HepG2 (cell line): ENCODE data around the gene CAPN9. TPM values are rescaled to one million over a fixed set of nuclear protein-coding genes. Genes with fewer than 3 reads are reported as not detected.
A peak's percentile ranks its signal among the peaks of the same experiment; 100 is the strongest.

ENCODE experiments used
- BCL6 ChIP-seq: IDR thresholded peaks from 2 replicates; pipeline ENCODE4 v1.6.1; 2016; ENCODE audit warnings: missing genetic modification reagents, missing compliant biosample characterization
- HNRNPLL ChIP-seq: fragments of 200-400 bp; formaldehyde crosslinking; IDR thresholded peaks from 2 replicates; pipeline ENCODE4 v1.6.1; 2017; ENCODE audit warnings: mild to moderate bottlenecking, low read depth, low read length; ENCODE audit not compliant: poor library complexity, severe bottlenecking
- KLF16 ChIP-seq, 2 experiments: sonication (generic) in 1 of 2; formaldehyde crosslinking in 1 of 2; IDR thresholded peaks; 2 replicates each; pipeline versions ENCODE4 v1.6.1 to v1.8.0; 2016 to 2023; ENCODE audit warnings: missing genetic modification reagents in 2 of 2, missing compliant biosample characterization in 1 of 2
- NR3C1 ChIP-seq: sonication (generic); formaldehyde crosslinking; IDR thresholded peaks from 2 replicates; pipeline ENCODE4 v1.4.0; 2020; ENCODE audit warnings: missing genetic modification reagents
- POGZ ChIP-seq: sonication (generic); formaldehyde crosslinking; IDR thresholded peaks from 2 replicates; pipeline ENCODE4 v1.4.0; 2020; ENCODE audit warnings: mild to moderate bottlenecking, missing genetic modification reagents
- PPARG ChIP-seq: conservative IDR thresholded peaks from 2 replicates; pipeline ENCODE4 v1.6.1; 2016; ENCODE audit warnings: missing biosample characterization, missing genetic modification reagents
- SALL2 ChIP-seq: sonication (generic); formaldehyde crosslinking; IDR thresholded peaks from 2 replicates; pipeline ENCODE4 v1.8.1; 2023; ENCODE audit warnings: mild to moderate bottlenecking, missing genetic modification reagents, inconsistent platforms
- SATB2 ChIP-seq: sonication (generic); formaldehyde crosslinking; IDR thresholded peaks from 2 replicates; pipeline ENCODE4 v1.5.0; 2020; ENCODE audit warnings: missing genetic modification reagents
- SMYD3 ChIP-seq: sonication (generic); formaldehyde crosslinking; IDR thresholded peaks from 2 replicates; pipeline ENCODE4 v1.8.1; 2023; ENCODE audit warnings: mild to moderate bottlenecking, missing genetic modification reagents
- SP1 ChIP-seq, 2 experiments: fragments of 450-650 bp in 1 of 2; sonication (generic) in 1 of 2; formaldehyde crosslinking in 1 of 2; IDR thresholded peaks; 2 replicates each; pipeline versions ENCODE4 v1.4.0 to v1.6.1; 2016 to 2020; ENCODE audit warnings: missing genetic modification reagents in 1 of 2
- UBTF ChIP-seq: sonication (generic); formaldehyde crosslinking; IDR thresholded peaks from 2 replicates; pipeline ENCODE4 v1.4.0; 2020; ENCODE audit warnings: mild to moderate bottlenecking, missing genetic modification reagents
- ZNF225 ChIP-seq: sonication (generic); formaldehyde crosslinking; IDR thresholded peaks from 2 replicates; pipeline ENCODE4 v1.4.0; 2020; ENCODE audit warnings: mild to moderate bottlenecking, missing genetic modification reagents
- ZNF367 ChIP-seq: sonication (generic); formaldehyde crosslinking; IDR thresholded peaks from 2 replicates; pipeline ENCODE4 v1.4.0; 2020; ENCODE audit warnings: missing genetic modification reagents, borderline replicate concordance
- ZNF770 ChIP-seq: sonication (generic); formaldehyde crosslinking; IDR thresholded peaks from 2 replicates; pipeline ENCODE4 v1.5.0; 2020; ENCODE audit warnings: mild to moderate bottlenecking, missing genetic modification reagents
- ZNF773 ChIP-seq: sonication (generic); formaldehyde crosslinking; IDR thresholded peaks from 2 replicates; pipeline ENCODE4 v1.4.0; 2020; ENCODE audit warnings: missing genetic modification reagents, borderline replicate concordance
- ZSCAN22 ChIP-seq: sonication (generic); formaldehyde crosslinking; IDR thresholded peaks from 2 replicates; pipeline ENCODE4 v1.4.0; 2020; ENCODE audit warnings: mild to moderate bottlenecking, missing genetic modification reagents
- ZSCAN9 ChIP-seq: IDR thresholded peaks from 2 replicates; pipeline ENCODE4 v1.6.1; 2016; ENCODE audit warnings: borderline replicate concordance
- polyA plus RNA-seq, 8 experiments: library from polyadenylated mRNA; depleted of rRNA in 3 of 8; stranded (reverse) in 7 of 8; unstranded in 1 of 8; fragments of >200 nt; fragmentation: Illumina TruSeq in 4 of 8; extraction: Trizol in 4 of 8; gene quantifications; 2 replicates each; pipeline versions ENCODE4 v1.2.1 to v1.2.3, GENCODE V29; 2011 to 2016; ENCODE audit warnings: low read depth in 4 of 8, missing spikeins in 1 of 8, mixed read lengths in 1 of 8; ENCODE audit not compliant: insufficient read depth in 1 of 8
- total RNA-seq, 5 experiments: library from RNA; depleted of rRNA; stranded (reverse); fragments of >200 nt; fragmentation: Illumina TruSeq; extraction: Trizol; gene quantifications; 2 replicates each; pipeline ENCODE4 v1.2.3, GENCODE V29; 2016; ENCODE audit warnings: low read depth in 1 of 5
- TF ChIP-seq, protein P1 (sequence below): IDR thresholded peaks from 2 replicates; pipeline ENCODE4 v1.6.1; 2016; ENCODE audit warnings: low read depth
- TF ChIP-seq, protein P2 (sequence below): IDR thresholded peaks from 2 replicates; pipeline ENCODE4 v1.6.1; 2016; ENCODE audit warnings: missing genetic modification reagents, missing compliant biosample characterization
- TF ChIP-seq, protein P3 (sequence below): sonication (generic); formaldehyde crosslinking; IDR thresholded peaks from 2 replicates; pipeline ENCODE4 v1.5.0; 2020; ENCODE audit warnings: missing genetic modification reagents

CAPN9 gene
- total and polyA plus RNA-seq, 2 of the 13 experiments (the other 11 are each of a cell fraction or from before 2014, with no cell fraction given), result 0.04 to 0.31 TPM

- TF ChIP-seq, protein P1, sequence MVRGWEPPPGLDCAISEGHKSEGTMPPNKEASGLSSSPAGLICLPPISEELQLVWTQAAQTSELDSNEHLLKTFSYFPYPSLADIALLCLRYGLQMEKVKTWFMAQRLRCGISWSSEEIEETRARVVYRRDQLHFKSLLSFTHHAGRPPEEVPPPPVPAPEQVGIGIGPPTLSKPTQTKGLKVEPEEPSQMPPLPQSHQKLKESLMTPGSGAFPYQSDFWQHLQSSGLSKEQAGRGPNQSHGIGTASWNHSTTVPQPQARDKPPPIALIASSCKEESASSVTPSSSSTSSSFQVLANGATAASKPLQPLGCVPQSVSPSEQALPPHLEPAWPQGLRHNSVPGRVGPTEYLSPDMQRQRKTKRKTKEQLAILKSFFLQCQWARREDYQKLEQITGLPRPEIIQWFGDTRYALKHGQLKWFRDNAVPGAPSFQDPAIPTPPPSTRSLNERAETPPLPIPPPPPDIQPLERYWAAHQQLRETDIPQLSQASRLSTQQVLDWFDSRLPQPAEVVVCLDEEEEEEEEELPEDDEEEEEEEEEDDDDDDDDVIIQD (CRISPR knock-in tag), result peak; percentile 68
- TF ChIP-seq POGZ (peak; percentile 97), ZNF773 (0 out of 2 replicates have a peak, but pooled peaks have one; percentile 56), UBTF (peak; percentile 94), SP1 (IDR thresholded peaks at IDR 0.05) (no peak), SP1 (CRISPR knock-in tag; IDR thresholded peaks at IDR 0.05) (0 out of 2 replicates have a peak, but pooled peaks have one; percentile 16), NR3C1 (no peak), KLF16 (CRISPR knock-in tag; IDR thresholded peaks at IDR 0.05) (peak in 1 of 2 experiments; percentile 93; a peak in 2 of 4 replicates), ZNF367 (CRISPR knock-in tag) (no peak), ZSCAN22 (CRISPR knock-in tag) (peak; percentile 73; the same call in 1 of the 2 replicates), SATB2 (CRISPR knock-in tag) (peak; percentile 24; the same call in 1 of the 2 replicates), ZNF770 (CRISPR knock-in tag) (peak; percentile 80), BCL6 (peak; percentile 91), SALL2 (no peak; the same call in 1 of the 2 replicates), SMYD3 (no peak), PPARG (CRISPR knock-in tag) (peak; percentile 91), ZNF225 (CRISPR knock-in tag) (no peak), ZSCAN9 (peak; percentile 96; the same call in 1 of the 2 replicates), HNRNPLL (no peak)
- TF ChIP-seq, protein P2, sequence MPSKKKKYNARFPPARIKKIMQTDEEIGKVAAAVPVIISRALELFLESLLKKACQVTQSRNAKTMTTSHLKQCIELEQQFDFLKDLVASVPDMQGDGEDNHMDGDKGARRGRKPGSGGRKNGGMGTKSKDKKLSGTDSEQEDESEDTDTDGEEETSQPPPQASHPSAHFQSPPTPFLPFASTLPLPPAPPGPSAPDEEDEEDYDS (CRISPR knock-in tag), result peak; percentile 96
- TF ChIP-seq, protein P3, sequence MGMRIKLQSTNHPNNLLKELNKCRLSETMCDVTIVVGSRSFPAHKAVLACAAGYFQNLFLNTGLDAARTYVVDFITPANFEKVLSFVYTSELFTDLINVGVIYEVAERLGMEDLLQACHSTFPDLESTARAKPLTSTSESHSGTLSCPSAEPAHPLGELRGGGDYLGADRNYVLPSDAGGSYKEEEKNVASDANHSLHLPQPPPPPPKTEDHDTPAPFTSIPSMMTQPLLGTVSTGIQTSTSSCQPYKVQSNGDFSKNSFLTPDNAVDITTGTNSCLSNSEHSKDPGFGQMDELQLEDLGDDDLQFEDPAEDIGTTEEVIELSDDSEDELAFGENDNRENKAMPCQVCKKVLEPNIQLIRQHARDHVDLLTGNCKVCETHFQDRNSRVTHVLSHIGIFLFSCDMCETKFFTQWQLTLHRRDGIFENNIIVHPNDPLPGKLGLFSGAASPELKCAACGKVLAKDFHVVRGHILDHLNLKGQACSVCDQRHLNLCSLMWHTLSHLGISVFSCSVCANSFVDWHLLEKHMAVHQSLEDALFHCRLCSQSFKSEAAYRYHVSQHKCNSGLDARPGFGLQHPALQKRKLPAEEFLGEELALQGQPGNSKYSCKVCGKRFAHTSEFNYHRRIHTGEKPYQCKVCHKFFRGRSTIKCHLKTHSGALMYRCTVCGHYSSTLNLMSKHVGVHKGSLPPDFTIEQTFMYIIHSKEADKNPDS, result peak; percentile 61; the same call in 1 of the 2 replicates
Observed at GRCh38 chr1:230713915-230714764, 33.0 kb upstream of the CAPN9 start, which contains the start of gene AGT (continued).
